ENCODE results near the gene HCCS. TPM values are rescaled to one million over a fixed set of nuclear protein-coding genes. Genes with fewer than 3 reads are reported as not detected.

The HCCS gene
- total RNA-seq (ENCODE audit: unreplicated experiment) = 22.7 TPM
- long read RNA-seq, partial matches to known transcripts = 1 of 4 reads
- long read RNA-seq, other reads (novel, unspliced or antisense) = 0 of 4 reads

DNA sequence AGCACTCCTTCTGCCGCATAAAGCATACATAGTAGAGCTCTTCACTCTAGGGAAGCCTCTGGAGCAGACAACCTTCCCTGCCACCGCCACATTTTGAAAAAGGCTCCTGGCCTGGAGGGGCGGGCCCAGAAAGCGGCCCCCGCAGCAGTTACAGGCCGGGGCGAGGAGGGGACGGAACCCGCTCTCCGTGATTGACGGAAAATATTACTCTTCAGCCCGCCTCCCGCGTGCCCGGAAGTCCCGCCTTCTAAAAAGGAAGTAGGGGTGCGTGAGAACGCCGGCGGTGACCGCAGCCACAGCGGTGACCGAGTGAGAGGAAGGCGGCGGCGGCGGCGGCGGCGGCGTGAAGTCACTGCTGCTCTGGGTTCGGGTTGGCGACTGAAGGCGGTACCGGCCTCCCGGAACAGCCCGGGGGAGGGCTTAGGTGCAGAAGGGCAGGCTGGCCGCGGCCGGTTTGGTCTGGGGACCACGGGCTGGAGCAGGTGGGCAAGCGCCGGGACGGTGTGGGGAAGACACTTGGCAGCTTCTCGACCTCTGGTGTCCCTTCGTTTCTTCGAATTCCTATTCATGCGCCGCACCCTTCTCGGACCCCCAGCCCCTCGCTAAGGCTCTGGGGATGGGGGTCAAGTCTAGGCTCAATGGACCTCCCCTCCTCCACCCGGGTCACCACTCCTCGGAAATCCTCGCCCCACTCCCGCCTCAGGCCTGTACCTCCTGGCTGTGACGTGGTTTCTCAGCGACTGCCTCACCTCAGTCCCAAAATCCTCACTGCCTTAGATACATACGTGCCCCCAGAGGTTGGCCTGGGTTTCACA is at the start of gene HCCS:
Gene HCCS, plus strand, starts transcription at position 296 of the 815 bp plus-strand sequence. CDS start 729 bp downstream, outside the sequence.
- H3K4me3 Mint-ChIP-seq (ENCODE audit: unreplicated experiment) = no peak within 1 kb of the TSS
- no peaks in the 10 kb centered on the region for H3K36me3 Mint-ChIP-seq (ENCODE audit: unreplicated experiment)
- H3K27me3 Mint-ChIP-seq (ENCODE audit: unreplicated experiment) = no peaks in the 10 kb centered on the region
- H3K4me1 Mint-ChIP-seq (ENCODE audit: low read depth, unreplicated experiment) = peaks cover 4% of the 10 kb centered on the region
- no peak for TF ChIP-seq CTCF (IDR thresholded peaks at IDR 0.05; ENCODE audit: partially characterized antibody, unreplicated experiment)
- peak within 1 kb of the TSS; percentile 80 for H3K27ac Mint-ChIP-seq (ENCODE audit: unreplicated experiment)
- H3K9me3 Mint-ChIP-seq (ENCODE audit: unreplicated experiment) = no peaks in the 10 kb centered on the region
- peak; percentile 78 for DNase-seq

- H3K9me3 Mint-ChIP-seq (ENCODE audit: unreplicated experiment) = no peaks in the 10 kb centered on the region
- DNase-seq = no peak
- no peak overlapping the region for H3K4me3 Mint-ChIP-seq (ENCODE audit: unreplicated experiment)
- H3K4me1 Mint-ChIP-seq (ENCODE audit: low read depth, unreplicated experiment) = no peaks in the 10 kb centered on the region
- no peaks in the 10 kb centered on the region for H3K36me3 Mint-ChIP-seq (ENCODE audit: unreplicated experiment)
- TF ChIP-seq CTCF (IDR thresholded peaks at IDR 0.05; ENCODE audit: partially characterized antibody, unreplicated experiment) = no peak
- H3K27me3 Mint-ChIP-seq (ENCODE audit: unreplicated experiment) = no peaks in the 10 kb centered on the region
- H3K27ac Mint-ChIP-seq (ENCODE audit: unreplicated experiment) = no peak overlapping the region
These were observed 46.9 kb upstream of the HCCS start for GRCh38 chrX:11064276-11064675.

DNA sequence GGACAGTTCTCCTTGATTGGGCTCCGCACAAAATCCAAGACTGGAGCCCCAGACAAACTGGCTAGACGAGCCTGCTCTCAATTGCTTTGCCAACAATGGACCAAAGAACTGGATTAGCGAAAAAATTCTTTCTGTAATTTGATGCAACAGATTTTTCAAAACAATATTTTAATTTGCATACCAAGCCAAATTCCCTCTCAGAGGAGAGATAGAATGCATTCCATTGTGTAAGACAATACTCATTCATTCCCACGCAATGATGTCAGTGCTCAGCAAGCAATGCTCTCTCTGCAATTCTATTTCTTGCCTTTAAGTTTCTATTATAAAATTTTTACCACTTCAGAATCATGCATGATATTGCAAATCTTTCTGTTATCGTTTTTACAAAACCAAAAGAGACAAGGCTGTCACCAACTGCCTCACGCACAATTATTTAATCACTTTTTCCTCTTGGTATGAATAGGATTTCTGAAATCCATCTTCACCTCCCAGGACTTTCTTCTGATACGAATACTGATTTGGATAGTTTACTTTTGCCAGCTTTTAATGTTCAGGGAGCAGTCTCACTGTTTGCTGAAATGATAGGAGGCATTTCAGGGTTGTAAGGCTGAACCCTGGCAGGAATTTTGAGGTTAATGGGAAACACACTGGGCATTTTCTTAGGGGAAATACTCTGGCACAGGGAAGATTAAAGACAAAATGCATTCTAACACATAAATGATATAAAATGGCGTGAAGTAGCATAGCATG is 46.1 kb upstream of the HCCS start:
- no peak for TF ChIP-seq CTCF (IDR thresholded peaks at IDR 0.05; ENCODE audit: partially characterized antibody, unreplicated experiment)
- no peak for DNase-seq
- Mint-ChIP-seq H3K4me1 (ENCODE audit: low read depth, unreplicated experiment) (no peaks in the 10 kb centered on the region), H3K4me3 (ENCODE audit: unreplicated experiment) (no peak overlapping the region), H3K27ac (ENCODE audit: unreplicated experiment) (no peak overlapping the region), H3K36me3 (ENCODE audit: unreplicated experiment) (no peaks in the 10 kb centered on the region), H3K9me3 (ENCODE audit: unreplicated experiment) (no peaks in the 10 kb centered on the region), H3K27me3 (ENCODE audit: unreplicated experiment) (no peaks in the 10 kb centered on the region)

GRCh38 chrX:11066812-11067211 is 44.3 kb upstream of the HCCS start:
- Mint-ChIP-seq H3K27me3 (ENCODE audit: unreplicated experiment) (no peaks in the 10 kb centered on the region), H3K36me3 (ENCODE audit: unreplicated experiment) (no peaks in the 10 kb centered on the region), H3K9me3 (ENCODE audit: unreplicated experiment) (no peaks in the 10 kb centered on the region), H3K4me1 (ENCODE audit: low read depth, unreplicated experiment) (no peaks in the 10 kb centered on the region), H3K27ac (ENCODE audit: unreplicated experiment) (no peak overlapping the region), H3K4me3 (ENCODE audit: unreplicated experiment) (no peak overlapping the region)
- TF ChIP-seq CTCF (IDR thresholded peaks at IDR 0.05; ENCODE audit: partially characterized antibody, unreplicated experiment) = no peak
- DNase-seq = no peak

Measured in glutamatergic neuron (in vitro differentiated cells).